Trophoblast cell (in vitro differentiated cells and primary cell): ENCODE measurements around the gene CDH18.

Experiments used
- DNase-seq, 2 donors: peaks; one replicate each; pipeline ENCODE4 v3.0.0-alpha.2; 2016
- H2AFZ ChIP-seq: 2 replicates; pipeline ENCODE4 v1.6.1; 2013; ENCODE audit warnings: low read length, moderate library complexity, mild to moderate bottlenecking; ENCODE audit not compliant: insufficient read depth, poor library complexity
- H2AK5ac ChIP-seq: 2 replicates; pipeline ENCODE4 v1.6.1; 2013; ENCODE audit warnings: mild to moderate bottlenecking, low read length
- H2BK120ac ChIP-seq: 2 replicates; pipeline ENCODE4 v1.6.1; 2013; ENCODE audit warnings: low read length, mild to moderate bottlenecking, moderate library complexity; ENCODE audit not compliant: insufficient read depth, poor library complexity
- H2BK12ac ChIP-seq: 2 replicates; pipeline ENCODE4 v1.6.1; 2013; ENCODE audit warnings: mild to moderate bottlenecking, low read length, moderate library complexity
- H2BK5ac ChIP-seq: 2 replicates; pipeline ENCODE4 v1.6.1; 2013; ENCODE audit warnings: low read length, low read depth, moderate library complexity, mild to moderate bottlenecking; ENCODE audit not compliant: poor library complexity
- H3K14ac ChIP-seq: 2 replicates; pipeline ENCODE4 v1.6.1; 2013; ENCODE audit warnings: mild to moderate bottlenecking, low read length
- H3K18ac ChIP-seq: 2 replicates; pipeline ENCODE4 v1.6.1; 2013; ENCODE audit warnings: mild to moderate bottlenecking, low read length
- H3K23ac ChIP-seq: 2 replicates; pipeline ENCODE4 v1.6.1; 2013; ENCODE audit warnings: low read length
- H3K27ac ChIP-seq: 2 replicates; pipeline ENCODE4 v1.5.1; 2013; ENCODE audit warnings: low read depth, mild to moderate bottlenecking, inconsistent platforms, low read length, moderate library complexity
- H3K27me3 ChIP-seq: 2 replicates; pipeline ENCODE4 v1.6.1; 2013; ENCODE audit warnings: inconsistent platforms, mild to moderate bottlenecking, low read length, moderate library complexity; ENCODE audit not compliant: insufficient read depth
- H3K36me3 ChIP-seq, 2 experiments: 1 replicate in 1 of 2; 2 replicates in 1 of 2; pipeline ENCODE4 v1.6.1; 2013; ENCODE audit warnings: low read length in 2 of 2, mild to moderate bottlenecking in 2 of 2, moderate library complexity in 1 of 2; ENCODE audit not compliant: insufficient read depth in 2 of 2, control insufficient read depth in 1 of 2
- H3K4ac ChIP-seq: 2 replicates; pipeline ENCODE4 v1.6.1; 2013; ENCODE audit warnings: low read depth, mild to moderate bottlenecking, low read length, moderate library complexity
- H3K4me1 ChIP-seq, 2 experiments: 1 replicate in 1 of 2; 2 replicates in 1 of 2; pipeline ENCODE4 v1.6.1; 2013; ENCODE audit warnings: low read length in 2 of 2, mild to moderate bottlenecking in 2 of 2, moderate library complexity in 1 of 2; ENCODE audit not compliant: insufficient read depth in 2 of 2, control insufficient read depth in 1 of 2
- H3K4me2 ChIP-seq: 2 replicates; pipeline ENCODE4 v1.6.1; 2013; ENCODE audit warnings: inconsistent platforms, mild to moderate bottlenecking, low read length, moderate library complexity
- H3K4me3 ChIP-seq: 2 replicates; pipeline ENCODE4 v1.5.1; 2013; ENCODE audit warnings: mild to moderate bottlenecking, low read depth, low read length, inconsistent platforms
- H3K79me1 ChIP-seq: one replicate; pipeline ENCODE4 v1.6.1; 2013; ENCODE audit warnings: low read length
- H3K79me2 ChIP-seq: 2 replicates; pipeline ENCODE4 v1.6.1; 2013; ENCODE audit warnings: low read length, mild to moderate bottlenecking; ENCODE audit not compliant: control insufficient read depth, insufficient read depth, poor library complexity
- H3K9ac ChIP-seq: 2 replicates; pipeline ENCODE4 v1.6.1; 2013; ENCODE audit warnings: mild to moderate bottlenecking, low read length
- H3K9me3 ChIP-seq: 2 replicates; pipeline ENCODE4 v1.6.1; 2013; ENCODE audit warnings: low read depth, mild to moderate bottlenecking, control low read depth, inconsistent platforms, low read length; ENCODE audit not compliant: insufficient read depth
- H4K12ac ChIP-seq: 2 replicates; pipeline ENCODE4 v1.6.1; 2013; ENCODE audit warnings: low read depth, mild to moderate bottlenecking, low read length, moderate library complexity
- H4K8ac ChIP-seq: 2 replicates; pipeline ENCODE4 v1.6.1; 2013; ENCODE audit warnings: low read depth, mild to moderate bottlenecking, low read length, moderate library complexity
- H4K91ac ChIP-seq: one replicate; pipeline ENCODE4 v1.6.1; 2013; ENCODE audit warnings: low read depth, mild to moderate bottlenecking, low read length, moderate library complexity
- WGBS: extraction: QIAGEN DNeasy Blood & Tissue Kit; methylation state at CpG from one replicate; pipeline ENCODE4 v1.1.7; 2013; ENCODE audit warnings: missing lambda C conversion rate; ENCODE audit not compliant: insufficient read length, insufficient coverage; ENCODE audit errors: extremely low coverage; 5-methylcytosine and 5-hydroxymethylcytosine counted together

The CDH18 gene

GRCh38 chr5:19855931-19856330 lies 132.1 kb downstream of the CDH18 start:
- Histone ChIP-seq H3K36me3 (no peaks in the 10 kb centered on the region), H3K18ac (no peak overlapping the region), H3K27me3 (no peaks in the 10 kb centered on the region), H3K27ac (no peak overlapping the region), H2BK5ac (no peak overlapping the region), H3K9ac (no peak overlapping the region), H4K8ac (no peak overlapping the region), H3K23ac (no peak overlapping the region), H2AFZ (no peak overlapping the region), H3K4me2 (no peak overlapping the region), H3K4ac (no peak overlapping the region), H3K4me1 (peaks cover 2% of the 10 kb centered on the region in 2 experiments), H2AK5ac (no peak overlapping the region), H2BK12ac (no peak overlapping the region), H4K12ac (no peak overlapping the region), H3K79me1 (no peaks in the 10 kb centered on the region), H3K14ac (no peak overlapping the region), H2BK120ac (no peak overlapping the region), H3K4me3 (no peak overlapping the region), H4K91ac (no peak overlapping the region), H3K9me3 (no peaks in the 10 kb centered on the region), H3K79me2 (no peaks in the 10 kb centered on the region)
- no peak for DNase-seq
- WGBS, result no CpG with 5 or more reads among the region's 3 CpGs

- Histone ChIP-seq H3K36me3 (no peaks in the 10 kb centered on the region), H3K23ac (no peak overlapping the region), H3K79me2 (no peaks in the 10 kb centered on the region), H3K4ac (no peak overlapping the region), H2AK5ac (no peak overlapping the region), H3K14ac (no peak overlapping the region), H2BK120ac (no peak overlapping the region), H3K79me1 (no peaks in the 10 kb centered on the region), H4K91ac (no peak overlapping the region), H4K8ac (no peak overlapping the region), H3K9me3 (no peaks in the 10 kb centered on the region), H3K9ac (no peak overlapping the region), H3K4me3 (no peak overlapping the region), H3K4me1 (peaks cover 2% of the 10 kb centered on the region in 2 experiments), H4K12ac (no peak overlapping the region), H3K18ac (no peak overlapping the region), H3K4me2 (no peak overlapping the region), H2BK5ac (no peak overlapping the region), H3K27me3 (no peaks in the 10 kb centered on the region), H3K27ac (no peak overlapping the region), H2BK12ac (no peak overlapping the region), H2AFZ (no peak overlapping the region)
- DNase-seq, result no peak
These were observed 132.5 kb downstream of the CDH18 start for GRCh38 chr5:19855453-19855852.

GRCh38 chr5:19855031-19855430 lies 133.0 kb downstream of the CDH18 start:
- Histone ChIP-seq H2BK120ac (no peak overlapping the region), H2BK5ac (no peak overlapping the region), H3K4me3 (no peak overlapping the region), H3K9ac (no peak overlapping the region), H3K79me2 (no peaks in the 10 kb centered on the region), H4K12ac (no peak overlapping the region), H3K18ac (no peak overlapping the region), H3K27ac (no peak overlapping the region), H3K4me1 (peaks cover 2% of the 10 kb centered on the region in 2 experiments), H4K91ac (no peak overlapping the region), H3K27me3 (no peaks in the 10 kb centered on the region), H3K79me1 (no peaks in the 10 kb centered on the region), H3K23ac (no peak overlapping the region), H3K4me2 (no peak overlapping the region), H2AK5ac (no peak overlapping the region), H3K14ac (no peak overlapping the region), H2BK12ac (no peak overlapping the region), H3K9me3 (no peaks in the 10 kb centered on the region), H2AFZ (no peak overlapping the region), H3K36me3 (no peaks in the 10 kb centered on the region), H3K4ac (no peak overlapping the region), H4K8ac (no peak overlapping the region)
- DNase-seq, result no peak
- WGBS, result no CpG with 5 or more reads among the region's 4 CpGs

GRCh38 chr5:19853616-19854240 lies 134.3 kb downstream of the CDH18 start:
- H4K12ac ChIP-seq, result no peak overlapping the region
- H3K4me2 ChIP-seq, result peak overlapping the region; percentile 23
- H3K79me1 ChIP-seq, result no peaks in the 10 kb centered on the region
- no peak overlapping the region for H4K91ac ChIP-seq
- no peak overlapping the region for H3K4me3 ChIP-seq
- no peak overlapping the region for H2AK5ac ChIP-seq
- H3K14ac ChIP-seq, result no peak overlapping the region
- H3K9ac ChIP-seq, result no peak overlapping the region
- no peak overlapping the region for H3K4ac ChIP-seq
- no peak overlapping the region for H3K18ac ChIP-seq
- no peaks in the 10 kb centered on the region for H3K79me2 ChIP-seq
- no peaks in the 10 kb centered on the region for H3K9me3 ChIP-seq
- H3K27ac ChIP-seq, result peak overlapping the region; percentile 17
- peaks cover 2% of the 10 kb centered on the region in 2 experiments for H3K4me1 ChIP-seq
- no peak overlapping the region for H2BK12ac ChIP-seq
- no peak overlapping the region for H2BK120ac ChIP-seq
- no peaks in the 10 kb centered on the region for H3K27me3 ChIP-seq
- peak; percentile 33 to 87 for DNase-seq
- H3K36me3 ChIP-seq, result no peaks in the 10 kb centered on the region
- H2BK5ac ChIP-seq, result no peak overlapping the region
- no peak overlapping the region for H3K23ac ChIP-seq
- no CpG with 5 or more reads among the region's 4 CpGs for WGBS
- H4K8ac ChIP-seq, result no peak overlapping the region
- H2AFZ ChIP-seq, result no peak overlapping the region
